MCF 10A (cell line): ENCODE results near the gene UNC79. TPM values are rescaled to one million over a fixed set of nuclear protein-coding genes. Genes with fewer than 3 reads are reported as not detected.

Experiments
- BruUV-seq: library from RNA; stranded (reverse); fragments of 400-500 nt; replicated peaks from 2 replicates; lab custom pipeline; 2021; lab: Mats Ljungman, UMichigan
- CTCF ChIA-PET: fragments of 300-600 bp; sonication (Branson Sonifier 250); formaldehyde crosslinking; extraction: SDS; loops from one replicate; lab custom pipeline; 2021; ENCODE audit warnings: antibody characterized with exemption, inconsistent platforms; lab: Yijun Ruan, JAX
- POLR2A ChIA-PET: fragments of 300-600, 350-650 bp; sonication (Branson Sonifier 250); formaldehyde crosslinking; extraction: SDS; loops from one replicate; lab custom pipeline; 2020; ENCODE audit warnings: antibody characterized with exemption, inconsistent platforms; lab: Yijun Ruan, JAX
- DNase-seq: peaks from one replicate; pipeline ENCODE4 v3.0.0-alpha.2; 2018; ENCODE audit not compliant: unreplicated experiment
- H3K27ac Mint-ChIP-seq: one replicate; pipeline ENCODE4 v1.8.0; 2022; ENCODE audit warnings: mild to moderate bottlenecking, low read depth, mixed read lengths; ENCODE audit not compliant: unreplicated experiment
- H3K27me3 Mint-ChIP-seq: one replicate; pipeline ENCODE4 v1.8.0; 2022; ENCODE audit warnings: mixed read lengths; ENCODE audit not compliant: insufficient read depth, unreplicated experiment
- H3K36me3 Mint-ChIP-seq: one replicate; pipeline ENCODE4 v1.8.0; 2022; ENCODE audit warnings: mild to moderate bottlenecking, moderate library complexity, mixed read lengths; ENCODE audit not compliant: insufficient read depth, unreplicated experiment
- H3K4me1 Mint-ChIP-seq: one replicate; pipeline ENCODE4 v1.8.0; 2022; ENCODE audit warnings: mixed read lengths; ENCODE audit not compliant: insufficient read depth, unreplicated experiment
- H3K4me3 Mint-ChIP-seq: one replicate; pipeline ENCODE4 v1.8.0; 2022; ENCODE audit warnings: mild to moderate bottlenecking, moderate library complexity, mixed read lengths; ENCODE audit not compliant: unreplicated experiment
- H3K9me3 Mint-ChIP-seq: one replicate; pipeline ENCODE4 v1.8.0; 2022; ENCODE audit warnings: mixed read lengths; ENCODE audit not compliant: unreplicated experiment
- CTCF ChIP-seq: fragments of 200-600 bp; IDR thresholded peaks from one replicate; pipeline ENCODE4 v1.8.0; 2022; ENCODE audit warnings: antibody characterized with exemption, mild to moderate bottlenecking; ENCODE audit not compliant: unreplicated experiment
- intact Hi-C: fragments of 100-400 bp; cut with micrococcal nuclease; formaldehyde crosslinking; loops from 2 replicates; pipeline ENCODE4 v1.14.1; 2022
- total RNA-seq: library from RNA; stranded (reverse); gene quantifications from 2 replicates; pipeline ENCODE4 v1.2.3, GENCODE V29; 2022

UNC79 gene
- total RNA-seq, 1 experiment from 2014 or later = 0.05 TPM

DNA sequence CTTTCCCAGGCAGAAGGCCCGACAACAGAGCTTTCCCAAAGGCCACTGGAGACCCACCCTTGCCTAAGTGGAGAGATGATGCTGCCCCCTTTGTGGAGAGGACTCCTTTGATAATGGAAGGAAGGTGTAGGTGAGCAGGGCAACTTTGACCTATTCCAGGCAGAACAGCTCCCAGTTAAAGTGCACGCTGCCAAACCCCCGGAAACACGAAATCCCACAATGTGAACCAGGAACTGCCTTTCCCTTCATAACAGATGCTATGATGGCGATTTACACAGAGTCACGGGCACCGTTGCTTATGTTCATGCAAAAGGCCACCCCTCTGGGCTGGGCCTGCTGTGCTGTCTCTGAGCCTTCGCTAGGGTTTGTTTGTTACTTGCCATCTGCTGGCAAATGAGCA lies 322.9 kb downstream of the UNC79 start:
- TF ChIP-seq CTCF = no peak
- no peak for DNase-seq
- Mint-ChIP-seq H3K27ac (no peak overlapping the region), H3K27me3 (no peaks in the 10 kb centered on the region), H3K4me1 (no peaks in the 10 kb centered on the region), H3K9me3 (no peaks in the 10 kb centered on the region), H3K36me3 (no peaks in the 10 kb centered on the region), H3K4me3 (no peak overlapping the region)
- intact Hi-C loops = no loop called here
- no TSS peak for BruUV-seq
- CTCF ChIA-PET = no interaction called here
- POLR2A ChIA-PET = interaction anchor here (0.6 kb wide), 1 partner anchor 182 kb away, joined by 3 read pairs; no protein-coding TSS in a partner anchor

DNA sequence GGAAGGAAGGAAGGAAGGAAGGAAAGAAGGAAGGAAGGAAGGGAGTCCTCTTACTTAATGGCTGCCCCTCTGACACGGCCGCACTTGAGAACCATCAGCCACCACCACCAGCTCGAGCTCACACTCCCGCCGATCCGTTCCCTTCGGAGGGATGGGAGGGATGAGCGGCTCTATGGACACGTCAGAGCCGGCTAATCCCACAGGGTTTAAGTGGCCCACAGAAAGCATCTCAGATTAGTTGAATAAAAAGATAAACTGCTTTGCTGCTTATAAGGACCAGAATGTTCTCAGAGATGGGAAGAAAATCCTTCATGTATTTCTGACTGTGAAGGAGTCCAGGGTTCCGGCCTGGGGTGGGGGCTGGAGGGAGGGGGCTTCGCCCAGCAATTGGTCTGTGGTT lies 326.5 kb downstream of the UNC79 start:
- Mint-ChIP-seq H3K4me1 (no peaks in the 10 kb centered on the region), H3K36me3 (no peaks in the 10 kb centered on the region), H3K27me3 (peaks cover 16% of the 10 kb centered on the region), H3K9me3 (no peaks in the 10 kb centered on the region), H3K27ac (no peak overlapping the region), H3K4me3 (no peak overlapping the region)
- intact Hi-C loops = no loop called here
- no peak for DNase-seq
- CTCF ChIA-PET = no interaction called here
- BruUV-seq = no TSS peak
- no peak for TF ChIP-seq CTCF
- POLR2A ChIA-PET = no interaction called here

Other genes with a start within 250 kb of the UNC79 start
- gene MOAP1, start 246.0 kb upstream of the UNC79 start, total RNA-seq = 17.5 and 22.1 TPM in 2 replicates
- gene LYSET, start 245.6 kb upstream of the UNC79 start, total RNA-seq = 14.3 and 15.4 TPM in 2 replicates
- 9.9 and 12.3 TPM in 2 replicates for gene GON7, start 223.9 kb upstream of the UNC79 start, total RNA-seq
- gene UBR7, start 223.7 kb upstream of the UNC79 start, total RNA-seq = 12.7 and 13.0 TPM in 2 replicates
- gene BTBD7, start 97.9 kb upstream of the UNC79 start, total RNA-seq = 32.5 and 45.4 TPM in 2 replicates
- not detected in 2 replicates for gene COX8C, start 83.8 kb upstream of the UNC79 start, total RNA-seq